PFSK-1 (cell line): Measurements from ENCODE around the gene SRPRA.

Experiments
- FOXP2 ChIP-seq: optimal IDR thresholded peaks from 2 replicates; pipeline ENCODE3; 2011; ENCODE audit warnings: borderline replicate concordance, control low read depth, inconsistent platforms; ENCODE audit not compliant: insufficient read depth; ENCODE audit errors: extremely low read length, extremely low read depth
- POLR2AphosphoS5 ChIP-seq: IDR thresholded peaks from 2 replicates; pipeline ENCODE4 v1.6.1; 2012; ENCODE audit warnings: low read depth, mild to moderate bottlenecking, control low read depth, low read length, moderate library complexity
- SIN3A ChIP-seq: IDR thresholded peaks from 2 replicates; pipeline ENCODE4 v1.6.1; 2012; ENCODE audit warnings: mild to moderate bottlenecking, low read length, moderate library complexity, borderline replicate concordance; ENCODE audit not compliant: insufficient read depth

GRCh38 chr11:126263489-126263888 is 5.2 kb downstream of the SRPRA start:
- no peak for TF ChIP-seq SIN3A
- no peak for TF ChIP-seq FOXP2
- no peak; the same call in 1 of the 2 replicates for TF ChIP-seq POLR2AphosphoS5
